NCI-H226 (cell line): ENCODE measurements around the gene LIFR.
A peak's percentile ranks its signal among the peaks of the same experiment; 100 is the strongest.

ENCODE experiments used
- DNase-seq: peaks from one replicate; pipeline ENCODE4 v3.0.0-alpha.2; 2015

The LIFR gene

GRCh38 chr5:38434966-38435705 lies 121.3 kb downstream of the LIFR start:
- no peak for DNase-seq

GRCh38 chr5:38433160-38433861 lies 123.1 kb downstream of the LIFR start:
- peak; percentile 2 for DNase-seq

- DNase-seq, result no peak
Measured at GRCh38 chr5:38431242-38431853, 125.1 kb downstream of the LIFR start.

GRCh38 chr5:38426986-38427950 lies 129.2 kb downstream of the LIFR start:
- peak; percentile 11 for DNase-seq

DNA sequence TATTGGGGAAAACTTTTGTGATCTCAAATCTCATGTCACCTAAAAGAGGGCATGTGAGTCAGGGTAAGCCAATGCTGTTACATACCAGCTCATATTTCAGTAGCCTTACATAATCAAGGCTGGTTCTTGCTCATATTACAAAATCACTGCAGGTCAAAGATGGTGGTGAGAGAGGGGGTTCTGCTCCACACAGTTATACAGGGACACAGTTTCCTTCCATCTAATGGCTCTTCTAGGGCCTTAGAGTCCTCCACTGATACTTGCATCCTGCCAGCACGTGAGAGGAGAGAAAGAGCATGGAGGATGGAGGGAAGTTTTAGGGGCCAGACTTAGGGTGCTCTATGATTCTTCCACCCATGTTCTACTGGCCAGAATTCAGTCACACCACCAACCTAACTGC lies 130.0 kb downstream of the LIFR start:
- peak; percentile 23 for DNase-seq
